Astrocyte (in vitro differentiated cells and primary cell): ENCODE data around the gene RAET1G.

Source experiments
- CTCF ChIP-seq: IDR thresholded peaks from 2 replicates; pipeline ENCODE4 v1.5.1; 2011; ENCODE audit warnings: low read depth, mild to moderate bottlenecking, inconsistent platforms, low read length, moderate library complexity; ENCODE audit not compliant: insufficient read depth
- EZH2 ChIP-seq: IDR thresholded peaks from 2 replicates; pipeline ENCODE4 v1.6.1; 2012; ENCODE audit warnings: mild to moderate bottlenecking, low read length, inconsistent platforms; ENCODE audit not compliant: insufficient read depth

DNA sequence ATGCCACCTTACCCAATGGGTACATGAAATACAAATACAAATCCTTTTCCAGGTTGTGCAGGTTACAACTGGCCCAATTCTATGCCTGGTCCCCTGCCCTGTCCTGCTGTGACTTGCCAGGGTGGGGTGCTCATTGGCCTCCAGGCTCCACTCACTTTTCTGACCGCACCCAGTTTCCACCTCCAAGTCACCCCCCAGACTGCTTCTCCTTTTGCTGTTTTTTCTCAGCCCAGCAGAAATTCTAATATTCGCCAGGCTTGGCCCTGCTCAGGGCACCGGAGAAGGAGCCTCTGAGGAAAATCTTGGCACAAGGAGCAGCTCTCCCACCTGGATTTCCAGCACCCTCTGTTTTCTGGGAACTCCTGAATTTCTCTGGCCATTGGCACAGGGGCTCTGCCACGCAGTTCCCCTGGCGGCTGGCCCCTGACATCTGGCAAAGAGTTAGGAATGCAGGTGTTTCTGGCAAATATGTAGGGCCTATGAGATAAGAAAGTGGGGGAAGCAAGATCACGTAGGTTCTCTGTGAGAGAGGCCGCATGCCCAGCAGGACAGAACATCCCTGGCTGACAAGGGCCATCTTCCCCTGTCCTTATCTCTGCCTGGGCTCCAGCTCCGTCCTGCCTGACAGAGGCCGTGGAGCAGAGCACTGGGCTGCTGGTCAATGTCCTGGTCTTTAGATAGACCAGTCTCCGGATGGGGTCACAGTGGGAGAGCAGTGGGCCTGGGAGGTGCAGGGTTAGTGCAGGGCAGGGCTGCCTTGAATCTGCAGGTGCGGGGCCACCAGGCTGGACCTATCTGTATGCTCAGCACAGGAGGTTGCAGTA is 22.1 kb downstream of the RAET1G start:
- TF ChIP-seq CTCF (no peak), EZH2 (no peak)
